ENCODE data around the gene ARPC5L. TPM values are rescaled to one million over a fixed set of nuclear protein-coding genes. Genes with fewer than 3 reads are reported as not detected.
"Not testable (repeated sequence)": the region's sequence is repeated elsewhere in the genome, so short reads cannot be mapped to it uniquely, and the experiment has no call there.

Gene ARPC5L
- total and polyA plus RNA-seq, 2 of the 13 experiments (the other 11 are each of a cell fraction or from before 2014, with no cell fraction given): 29.9 to 33.8 TPM

- TF ChIP-seq, protein P1, sequence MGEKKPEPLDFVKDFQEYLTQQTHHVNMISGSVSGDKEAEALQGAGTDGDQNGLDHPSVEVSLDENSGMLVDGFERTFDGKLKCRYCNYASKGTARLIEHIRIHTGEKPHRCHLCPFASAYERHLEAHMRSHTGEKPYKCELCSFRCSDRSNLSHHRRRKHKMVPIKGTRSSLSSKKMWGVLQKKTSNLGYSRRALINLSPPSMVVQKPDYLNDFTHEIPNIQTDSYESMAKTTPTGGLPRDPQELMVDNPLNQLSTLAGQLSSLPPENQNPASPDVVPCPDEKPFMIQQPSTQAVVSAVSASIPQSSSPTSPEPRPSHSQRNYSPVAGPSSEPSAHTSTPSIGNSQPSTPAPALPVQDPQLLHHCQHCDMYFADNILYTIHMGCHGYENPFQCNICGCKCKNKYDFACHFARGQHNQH (CRISPR knock-in tag; IDR thresholded peaks at IDR 0.05): no peak
Observed at GRCh38 chr9:124844291-124844690, 17.6 kb upstream of the ARPC5L start (continued).

DNA sequence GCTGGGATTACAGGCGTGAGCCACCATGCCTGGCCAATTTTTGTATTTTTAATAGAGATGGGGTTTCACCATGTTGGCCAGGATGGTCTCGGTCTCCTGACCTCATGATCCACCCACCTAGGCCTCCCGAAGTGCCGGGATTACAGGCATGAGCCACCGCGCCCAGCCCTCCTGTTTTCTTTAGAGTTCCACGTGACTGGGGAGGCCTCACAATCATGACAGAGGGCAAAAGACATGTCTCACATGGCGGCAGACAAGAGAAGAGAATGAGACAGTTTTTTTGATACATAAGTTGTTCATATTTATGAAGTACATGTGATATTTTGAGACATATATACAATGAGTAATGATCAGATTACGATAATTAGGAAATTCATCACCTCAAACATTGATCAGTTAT, 15.5 kb upstream of the ARPC5L start:
- ATAC-seq; H3K79me2 ChIP-seq (ENCODE audit: insufficient read depth, low read length); BruUV-seq (replicated peaks); H3K36me3 ChIP-seq (replicated peaks in 1 of 2; ENCODE audit: control insufficient read depth in 1 of 2, insufficient read depth in 2 of 2, low read length in 2 of 2); H3K27me3 ChIP-seq (ENCODE audit: control insufficient read depth in 1 of 2, insufficient read depth in 2 of 2, low read length in 2 of 2); H4K20me1 ChIP-seq (ENCODE audit: insufficient read depth, low read length); H2AFZ ChIP-seq (ENCODE audit: low read length); H3K4me3 ChIP-seq (replicated peaks in 1 of 3; ENCODE audit: insufficient read depth in 1 of 3, low read depth in 2 of 3, low read length in 3 of 3); intact Hi-C loops (cut with micrococcal nuclease; ENCODE audit: unreplicated experiment); H3K27ac ChIP-seq (ENCODE audit: extremely low read length, insufficient read depth, low read length); H3K9ac ChIP-seq (ENCODE audit: insufficient read depth, low read depth, low read length); FAIRE-seq; H3K9me3 ChIP-seq (ENCODE audit: low read length); DNase-seq (ENCODE audit: low spot score); CTCF ChIA-PET (ENCODE audit: low intra/inter-chr PET ratio, low total read pairs): not testable (repeated sequence)
- WGBS (ENCODE audit: low lambda C conversion rate): 20% methylated on average over 9 of the region's 9 CpGs
- Histone ChIP-seq H3K4me1 (ENCODE audit: insufficient read depth, low read length) (peaks cover 46% of the 10 kb centered on the region), H3K4me2 (ENCODE audit: low read depth, low read length) (peak overlapping the region; percentile 67; the same call in 1 of the 2 replicates)
- in situ Hi-C loops (cut with HindIII; ENCODE audit: extremely low pct_ligation_motif_present, low pct_unique_long_range_greater_than_20kb): loop anchor here (10.0 kb wide), 1 partner anchor 52 kb away; no protein-coding TSS in a partner anchor
- POLR2A ChIA-PET: interaction anchor here (1.0 to 1.6 kb wide), 2 partner anchors 15 to 53 kb away, joined by 3 read pairs; partner anchors contain the start of genes ARPC5L and RPL35
- TF ChIP-seq, protein P2, sequence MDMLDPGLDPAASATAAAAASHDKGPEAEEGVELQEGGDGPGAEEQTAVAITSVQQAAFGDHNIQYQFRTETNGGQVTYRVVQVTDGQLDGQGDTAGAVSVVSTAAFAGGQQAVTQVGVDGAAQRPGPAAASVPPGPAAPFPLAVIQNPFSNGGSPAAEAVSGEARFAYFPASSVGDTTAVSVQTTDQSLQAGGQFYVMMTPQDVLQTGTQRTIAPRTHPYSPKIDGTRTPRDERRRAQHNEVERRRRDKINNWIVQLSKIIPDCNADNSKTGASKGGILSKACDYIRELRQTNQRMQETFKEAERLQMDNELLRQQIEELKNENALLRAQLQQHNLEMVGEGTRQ (IDR thresholded peaks at IDR 0.05; ENCODE audit: low read depth, low read length): not testable (repeated sequence)
- TF ChIP-seq, protein P2 (CRISPR knock-in tag; IDR thresholded peaks at IDR 0.05; ENCODE audit: borderline replicate concordance): peak; percentile 52; the same call in 1 of the 2 replicates
- TF ChIP-seq, protein P3, sequence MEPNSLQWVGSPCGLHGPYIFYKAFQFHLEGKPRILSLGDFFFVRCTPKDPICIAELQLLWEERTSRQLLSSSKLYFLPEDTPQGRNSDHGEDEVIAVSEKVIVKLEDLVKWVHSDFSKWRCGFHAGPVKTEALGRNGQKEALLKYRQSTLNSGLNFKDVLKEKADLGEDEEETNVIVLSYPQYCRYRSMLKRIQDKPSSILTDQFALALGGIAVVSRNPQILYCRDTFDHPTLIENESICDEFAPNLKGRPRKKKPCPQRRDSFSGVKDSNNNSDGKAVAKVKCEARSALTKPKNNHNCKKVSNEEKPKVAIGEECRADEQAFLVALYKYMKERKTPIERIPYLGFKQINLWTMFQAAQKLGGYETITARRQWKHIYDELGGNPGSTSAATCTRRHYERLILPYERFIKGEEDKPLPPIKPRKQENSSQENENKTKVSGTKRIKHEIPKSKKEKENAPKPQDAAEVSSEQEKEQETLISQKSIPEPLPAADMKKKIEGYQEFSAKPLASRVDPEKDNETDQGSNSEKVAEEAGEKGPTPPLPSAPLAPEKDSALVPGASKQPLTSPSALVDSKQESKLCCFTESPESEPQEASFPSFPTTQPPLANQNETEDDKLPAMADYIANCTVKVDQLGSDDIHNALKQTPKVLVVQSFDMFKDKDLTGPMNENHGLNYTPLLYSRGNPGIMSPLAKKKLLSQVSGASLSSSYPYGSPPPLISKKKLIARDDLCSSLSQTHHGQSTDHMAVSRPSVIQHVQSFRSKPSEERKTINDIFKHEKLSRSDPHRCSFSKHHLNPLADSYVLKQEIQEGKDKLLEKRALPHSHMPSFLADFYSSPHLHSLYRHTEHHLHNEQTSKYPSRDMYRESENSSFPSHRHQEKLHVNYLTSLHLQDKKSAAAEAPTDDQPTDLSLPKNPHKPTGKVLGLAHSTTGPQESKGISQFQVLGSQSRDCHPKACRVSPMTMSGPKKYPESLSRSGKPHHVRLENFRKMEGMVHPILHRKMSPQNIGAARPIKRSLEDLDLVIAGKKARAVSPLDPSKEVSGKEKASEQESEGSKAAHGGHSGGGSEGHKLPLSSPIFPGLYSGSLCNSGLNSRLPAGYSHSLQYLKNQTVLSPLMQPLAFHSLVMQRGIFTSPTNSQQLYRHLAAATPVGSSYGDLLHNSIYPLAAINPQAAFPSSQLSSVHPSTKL (CRISPR knock-in tag; IDR thresholded peaks at IDR 0.05): peak; percentile 26; the same call in 1 of the 2 replicates
- TF ChIP-seq ZFX (CRISPR knock-in tag; IDR thresholded peaks at IDR 0.05; ENCODE audit: low read depth) (peak; percentile 31; the same call in 1 of the 2 replicates), FOXK1 (CRISPR knock-in tag; IDR thresholded peaks at IDR 0.05; ENCODE audit: borderline replicate concordance, low read depth) (0 out of 2 replicates have a peak, but pooled peaks have one; percentile 18), ZNF430 (CRISPR knock-in tag; IDR thresholded peaks at IDR 0.05) (peak; percentile 100), SAP130 (CRISPR knock-in tag; IDR thresholded peaks at IDR 0.05; ENCODE audit: low read depth) (peak; percentile 49; the same call in 1 of the 2 replicates), ARNTL (CRISPR knock-in tag; IDR thresholded peaks at IDR 0.05) (peak; percentile 50; the same call in 1 of the 2 replicates)
- TF ChIP-seq, protein P4, sequence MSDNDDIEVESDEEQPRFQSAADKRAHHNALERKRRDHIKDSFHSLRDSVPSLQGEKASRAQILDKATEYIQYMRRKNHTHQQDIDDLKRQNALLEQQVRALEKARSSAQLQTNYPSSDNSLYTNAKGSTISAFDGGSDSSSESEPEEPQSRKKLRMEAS (IDR thresholded peaks at IDR 0.05): peak; percentile 32; the same call in 1 of the 2 replicates
